H9 (cell line): ENCODE data around the gene GABRB2. TPM values are rescaled to one million over a fixed set of nuclear protein-coding genes. Genes with fewer than 3 reads are reported as not detected.

Source experiments
- DNase-seq: peaks from one replicate; pipeline ENCODE4 v3.0.0-alpha.2; 2017
- H2AFZ ChIP-seq: one replicate; pipeline ENCODE4 v1.6.1; 2013; ENCODE audit warnings: mild to moderate bottlenecking, low read length, control low read depth, moderate library complexity
- H2AK5ac ChIP-seq: 2 replicates; pipeline ENCODE4 v1.6.1; 2013; ENCODE audit warnings: low read length, control low read depth, mixed read lengths; ENCODE audit not compliant: insufficient read length
- H2BK120ac ChIP-seq: one replicate; pipeline ENCODE4 v1.6.1; 2013; ENCODE audit warnings: low read depth, mild to moderate bottlenecking, low read length, control low read depth, inconsistent platforms; ENCODE audit not compliant: poor library complexity, severe bottlenecking
- H2BK12ac ChIP-seq: 2 replicates; pipeline ENCODE4 v1.6.1; 2013; ENCODE audit warnings: low read length, control low read depth, mixed read lengths, low read depth; ENCODE audit not compliant: insufficient read length
- H2BK15ac ChIP-seq: 2 replicates; pipeline ENCODE4 v1.6.1; 2013; ENCODE audit warnings: low read depth, low read length, control low read depth
- H2BK20ac ChIP-seq: one replicate; pipeline ENCODE4 v1.6.1; 2013; ENCODE audit warnings: low read depth, mild to moderate bottlenecking, low read length, control low read depth, inconsistent platforms; ENCODE audit not compliant: poor library complexity, severe bottlenecking
- H2BK5ac ChIP-seq: 2 replicates; pipeline ENCODE4 v1.6.1; 2013; ENCODE audit warnings: low read length, control low read depth, mixed read lengths; ENCODE audit not compliant: insufficient read length
- H3K14ac ChIP-seq: 2 replicates; pipeline ENCODE4 v1.6.1; 2013; ENCODE audit warnings: low read length, control low read depth; ENCODE audit not compliant: insufficient read depth
- H3K18ac ChIP-seq: 2 replicates; pipeline ENCODE4 v1.6.1; 2013; ENCODE audit warnings: low read depth, mild to moderate bottlenecking, mixed read lengths, low read length, control low read depth; ENCODE audit not compliant: insufficient read length
- H3K23ac ChIP-seq: 2 replicates; pipeline ENCODE4 v1.6.1; 2013; ENCODE audit warnings: low read length, control low read depth, mixed read lengths, low read depth; ENCODE audit not compliant: insufficient read length
- H3K23me2 ChIP-seq: 2 replicates; pipeline ENCODE4 v1.6.1; 2013; ENCODE audit warnings: low read depth, mild to moderate bottlenecking, mixed read lengths, low read length, control low read depth; ENCODE audit not compliant: insufficient read length, poor library complexity, severe bottlenecking
- H3K27ac ChIP-seq: 2 replicates; pipeline ENCODE4 v1.5.1; 2013; ENCODE audit warnings: low read length, control low read depth, mixed read lengths, low read depth; ENCODE audit not compliant: insufficient read length
- H3K27me3 ChIP-seq: 2 replicates; pipeline ENCODE4 v1.6.1; 2013; ENCODE audit warnings: low read length, control low read depth, inconsistent platforms; ENCODE audit not compliant: insufficient read depth
- H3K4ac ChIP-seq: 2 replicates; pipeline ENCODE4 v1.6.1; 2013; ENCODE audit warnings: low read depth, mild to moderate bottlenecking, control low read depth, inconsistent platforms, low read length, moderate library complexity
- H3K4me1 ChIP-seq: 2 replicates; pipeline ENCODE4 v1.6.1; 2013; ENCODE audit warnings: low read length, control low read depth, inconsistent platforms; ENCODE audit not compliant: insufficient read depth
- H3K4me2 ChIP-seq: 2 replicates; pipeline ENCODE4 v1.6.1; 2013; ENCODE audit warnings: low read length, control low read depth, mixed read lengths; ENCODE audit not compliant: insufficient read length, insufficient read depth
- H3K56ac ChIP-seq: 2 replicates; pipeline ENCODE4 v1.6.1; 2013; ENCODE audit warnings: low read depth, mild to moderate bottlenecking, mixed read lengths, low read length, control low read depth; ENCODE audit not compliant: insufficient read length
- H3K79me1 ChIP-seq: 2 replicates; pipeline ENCODE4 v1.6.1; 2013; ENCODE audit warnings: low read depth, mild to moderate bottlenecking, moderate library complexity, low read length, control low read depth, inconsistent platforms; ENCODE audit not compliant: insufficient read depth, poor library complexity, severe bottlenecking
- H3K79me2 ChIP-seq: 2 replicates; pipeline ENCODE4 v1.6.1; 2013; ENCODE audit warnings: low read length, control low read depth, inconsistent platforms; ENCODE audit not compliant: insufficient read depth
- H3K9ac ChIP-seq: 2 replicates; pipeline ENCODE4 v1.6.1; 2013; ENCODE audit warnings: low read length, control low read depth, mixed read lengths; ENCODE audit not compliant: insufficient read length; ENCODE audit errors: extremely low read depth
- H3K9me3 ChIP-seq: one replicate; pipeline ENCODE4 v1.6.1; 2013; ENCODE audit warnings: low read depth, low read length, inconsistent platforms; ENCODE audit not compliant: control insufficient read depth
- H3T11ph ChIP-seq: one replicate; pipeline ENCODE4 v1.6.1; 2013; ENCODE audit warnings: mild to moderate bottlenecking, low read length, control low read depth, inconsistent platforms
- H4K20me1 ChIP-seq: one replicate; pipeline ENCODE4 v1.6.1; 2013; ENCODE audit not compliant: control insufficient read depth, insufficient read length, insufficient read depth
- H4K5ac ChIP-seq: 2 replicates; pipeline ENCODE4 v1.6.1; 2013; ENCODE audit warnings: low read depth, mild to moderate bottlenecking, mixed read lengths, low read length, control low read depth; ENCODE audit not compliant: insufficient read length
- H4K8ac ChIP-seq: replicated peaks from 2 replicates; pipeline ENCODE4 v1.6.1; 2013; ENCODE audit warnings: low read length, control low read depth, mixed read lengths, low read depth; ENCODE audit not compliant: insufficient read length
- H4K91ac ChIP-seq: 2 replicates; pipeline ENCODE4 v1.6.1; 2013; ENCODE audit warnings: low read depth, mild to moderate bottlenecking, moderate library complexity, mixed read lengths, low read length, control low read depth; ENCODE audit not compliant: insufficient read length
- H3K27ac Mint-ChIP-seq, 3 experiments: 2 replicates in 2 of 3; 3 replicates in 1 of 3; pipeline ENCODE4 v1.8.0; 2020 to 2021; ENCODE audit warnings: mixed read lengths in 3 of 3, mild to moderate bottlenecking in 1 of 3, moderate library complexity in 1 of 3
- H3K27me3 Mint-ChIP-seq: 2 replicates; pipeline ENCODE4 v1.8.0; 2021; ENCODE audit warnings: low read depth, mild to moderate bottlenecking, moderate library complexity, mixed read lengths
- H3K36me3 Mint-ChIP-seq, 3 experiments: 2 replicates in 2 of 3; 3 replicates in 1 of 3; pipeline ENCODE4 v1.8.0; 2020 to 2021; ENCODE audit warnings: low read depth in 3 of 3, mixed read lengths in 3 of 3; ENCODE audit not compliant: insufficient read depth in 1 of 3
- H3K4me1 Mint-ChIP-seq, 2 experiments: 2 replicates each; pipeline ENCODE4 v1.8.0; 2020; ENCODE audit warnings: mixed read lengths in 2 of 2
- H3K4me3 Mint-ChIP-seq, 2 experiments: 2 replicates in 1 of 2; 3 replicates in 1 of 2; pipeline ENCODE4 v1.8.0; 2020 to 2021; ENCODE audit warnings: mild to moderate bottlenecking in 2 of 2, mixed read lengths in 2 of 2, moderate library complexity in 1 of 2
- H3K9me3 Mint-ChIP-seq, 2 experiments: 2 replicates in 1 of 2; 3 replicates in 1 of 2; pipeline ENCODE4 v1.8.0; 2020; ENCODE audit warnings: mild to moderate bottlenecking in 2 of 2, mixed read lengths in 2 of 2, moderate library complexity in 1 of 2
- CTCF ChIP-seq: fragments of 200-600 bp; sonication (generic); conservative IDR thresholded peaks from 3 replicates; pipeline ENCODE4 v1.8.0; 2021; ENCODE audit warnings: antibody characterized with exemption, mild to moderate bottlenecking
- WGBS: extraction: QIAGEN DNeasy Blood & Tissue Kit; methylation state at CpG from one replicate; pipeline ENCODE4 v1.1.7; 2013; ENCODE audit warnings: missing lambda C conversion rate, low lambda C conversion rate, mixed read lengths; ENCODE audit not compliant: insufficient read length; ENCODE audit errors: extremely low coverage; 5-methylcytosine and 5-hydroxymethylcytosine counted together
- total RNA-seq: library from RNA; stranded (reverse); gene quantifications from 2 replicates; pipeline ENCODE4 v1.2.1, GENCODE V29; 2021

The GABRB2 gene
- total RNA-seq, 1 experiment from 2014 or later, result 0.20 TPM

GRCh38 chr5:161369022-161369421, 177.5 kb downstream of the GABRB2 start:
- no peak for TF ChIP-seq CTCF
- no peak overlapping the region for H3T11ph ChIP-seq
- no CpG with 5 or more reads among the region's 3 CpGs for WGBS
- H4K20me1 ChIP-seq, result no peaks in the 10 kb centered on the region
- H2BK5ac ChIP-seq, result no peak overlapping the region
- H3K9ac ChIP-seq, result no peak overlapping the region
- no peaks in the 10 kb centered on the region for H3K9me3 ChIP-seq
- H2BK15ac ChIP-seq, result no peak overlapping the region
- Mint-ChIP-seq H3K27ac (no peak overlapping the region), H3K9me3 (no peaks in the 10 kb centered on the region), H3K36me3 (no peaks in the 10 kb centered on the region), H3K27me3 (no peaks in the 10 kb centered on the region), H3K4me3 (no peak overlapping the region), H3K4me1 (peaks cover 6 to 11% of the 10 kb centered on the region in 2 experiments; a peak in 3 of 4 replicates)
- no peak overlapping the region for H2BK12ac ChIP-seq
- no peaks in the 10 kb centered on the region for H3K79me1 ChIP-seq
- no peaks in the 10 kb centered on the region for H3K27me3 ChIP-seq
- no peak overlapping the region for H3K27ac ChIP-seq
- H2BK120ac ChIP-seq, result no peak overlapping the region
- H2AK5ac ChIP-seq, result no peak overlapping the region
- no peak overlapping the region for H3K18ac ChIP-seq
- no peak for DNase-seq
- no peak overlapping the region for H3K56ac ChIP-seq
- no peak overlapping the region for H2BK20ac ChIP-seq
- no peak overlapping the region for H3K4ac ChIP-seq
- no peaks in the 10 kb centered on the region for H3K4me1 ChIP-seq
- H3K23me2 ChIP-seq, result no peaks in the 10 kb centered on the region
- no peak overlapping the region for H4K91ac ChIP-seq
- no peak overlapping the region for H4K5ac ChIP-seq
- no peak overlapping the region for H3K23ac ChIP-seq
- no peak overlapping the region for H3K14ac ChIP-seq
- H3K79me2 ChIP-seq, result no peaks in the 10 kb centered on the region
- no peak overlapping the region for H4K8ac ChIP-seq
- H2AFZ ChIP-seq, result no peak overlapping the region
- H3K4me2 ChIP-seq, result no peak overlapping the region
